ENCODE measurements around the gene MSRB1. TPM values are rescaled to one million over a fixed set of nuclear protein-coding genes. Genes with fewer than 3 reads are reported as not detected.

MSRB1 gene
- total RNA-seq, 1 donor from 2014 or later: 4.1 TPM

DNA sequence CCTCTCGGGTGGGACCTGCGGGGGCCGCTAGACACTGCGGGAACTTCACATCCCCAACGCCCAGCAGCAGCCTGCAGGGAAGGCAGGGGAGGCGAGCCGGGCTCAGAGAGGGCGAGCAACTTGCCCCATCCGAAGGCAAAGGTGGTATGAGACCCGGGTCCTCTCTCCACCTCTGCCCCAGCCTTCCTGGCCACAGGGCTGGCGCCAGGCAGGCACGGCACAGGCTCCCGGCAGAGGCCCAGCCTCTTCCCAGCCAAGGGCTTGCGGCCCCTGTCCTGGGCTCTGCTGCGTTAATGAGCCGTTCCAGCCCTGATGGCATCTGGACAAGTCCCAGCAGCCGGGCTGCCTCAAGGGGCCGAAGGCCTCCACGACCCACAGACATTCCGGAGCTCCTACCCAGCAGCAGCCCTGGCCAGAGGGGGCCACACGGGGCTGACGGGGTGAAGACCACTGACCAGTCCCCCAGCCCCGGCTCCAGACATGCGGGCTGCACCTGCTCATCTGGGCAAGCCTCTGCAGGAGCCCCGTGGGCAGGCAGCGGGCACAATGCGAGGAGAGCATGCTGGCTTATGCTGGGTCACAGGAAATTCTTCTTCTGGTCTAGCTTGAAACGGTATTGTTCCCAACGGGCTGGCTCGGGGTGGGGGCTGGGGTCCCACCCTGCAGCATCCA, 23.5 kb downstream of the MSRB1 start:
- FAIRE-seq: no peak
- DNase-seq (ENCODE audit: low spot score in 2 of 2): no peak

GRCh38 chr16:1918351-1919326, 24.4 kb downstream of the MSRB1 start, which contains the start of gene HS3ST6:
Gene HS3ST6 (minus strand): TSS chr16:1918415. CDS start chr16:1918323, 92 bp downstream.
- no peak for FAIRE-seq

DNA sequence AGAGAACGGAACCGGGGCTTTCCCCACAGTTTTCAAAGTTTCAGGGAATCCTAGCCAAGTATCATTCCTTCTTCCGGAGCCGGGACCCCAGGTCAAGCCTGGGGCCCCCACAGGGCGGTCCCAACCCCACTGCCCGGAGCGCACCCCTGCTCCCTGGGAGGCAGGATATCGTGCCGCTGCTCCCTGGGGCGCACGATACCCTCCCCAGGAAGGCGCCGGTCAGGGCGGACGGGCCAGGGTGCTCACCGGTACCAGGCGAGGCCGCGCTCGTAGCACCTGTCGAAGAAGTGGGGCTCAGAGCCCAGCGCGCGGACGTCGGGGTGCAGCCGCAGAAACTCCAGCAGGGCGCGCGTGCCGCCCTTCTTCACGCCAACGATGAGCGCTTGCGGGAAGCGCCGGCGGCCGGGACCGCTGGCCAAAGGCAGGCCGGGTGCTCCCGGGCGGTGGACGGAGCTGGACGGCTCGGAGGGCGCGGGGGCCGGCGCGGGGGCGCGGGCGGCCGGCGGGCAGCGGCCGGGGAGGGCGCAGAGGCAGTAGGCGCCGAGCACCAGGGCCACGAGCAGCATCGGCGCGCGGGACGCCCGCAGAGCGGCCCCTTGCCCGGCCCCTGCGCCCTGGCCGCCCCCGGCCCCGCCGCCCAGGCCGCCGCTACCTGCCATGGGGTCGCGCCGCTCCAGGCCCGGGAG, 25.2 kb downstream of the MSRB1 start:
- no peak for DNase-seq (ENCODE audit: low spot score in 2 of 2)

More at GRCh38 chr16:1918351-1919326, 24.4 kb downstream of the MSRB1 start, which contains the start of gene HS3ST6:
- DNase-seq (ENCODE audit: low spot score in 2 of 2): no peak

DNA sequence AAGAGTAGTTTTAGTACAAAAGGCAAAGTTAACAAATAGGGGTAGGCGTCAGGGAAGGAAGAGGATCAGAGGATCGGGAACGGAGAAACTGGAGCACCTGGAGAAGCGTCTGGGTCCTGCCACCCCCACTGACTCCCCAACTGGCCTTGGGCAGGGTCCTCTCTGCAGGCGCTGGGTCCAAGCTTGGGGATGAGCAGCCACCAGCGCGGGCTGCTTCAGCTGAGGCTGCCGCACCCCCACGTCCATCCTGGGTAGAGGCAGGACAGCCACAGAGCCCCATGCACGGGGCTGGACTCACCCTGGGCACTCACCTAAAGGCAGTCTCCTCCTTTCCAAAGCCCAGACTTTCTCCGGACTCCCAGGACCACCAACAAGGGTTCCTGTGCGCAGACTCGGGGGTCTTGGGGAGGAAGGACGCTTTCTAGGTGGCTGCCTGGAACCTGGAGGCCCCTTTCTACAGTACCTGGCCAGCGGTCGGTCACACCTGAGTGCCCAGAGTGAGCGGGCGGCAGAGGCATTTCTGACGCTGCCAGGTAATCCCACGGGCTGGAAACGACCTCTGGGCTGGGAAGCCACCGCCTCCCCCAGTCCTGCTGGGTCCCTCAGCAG, 25.8 kb downstream of the MSRB1 start:
- no peak for DNase-seq (ENCODE audit: low spot score in 2 of 2)

More for the DNA sequence above, 25.2 kb downstream of the MSRB1 start:
- no peak for FAIRE-seq

DNA sequence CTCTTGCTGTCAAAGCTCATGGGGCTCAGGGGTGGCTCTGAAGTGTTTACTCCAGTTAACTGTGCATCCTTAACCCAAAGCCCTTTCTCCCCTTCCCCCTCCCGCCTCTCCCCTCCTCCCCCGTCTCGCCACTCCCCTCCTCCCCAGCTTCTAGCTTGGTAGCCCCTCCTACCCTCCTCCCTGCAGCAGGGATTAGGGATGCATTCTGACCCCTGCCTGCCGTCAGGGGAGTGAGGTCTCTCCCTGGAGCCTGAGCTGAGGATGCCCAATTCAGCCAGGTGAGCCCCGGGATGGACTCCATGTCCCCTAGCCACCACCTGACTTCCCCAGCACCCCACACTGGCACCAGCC, 26.4 kb downstream of the MSRB1 start:
- FAIRE-seq: no peak
- no peak for DNase-seq (ENCODE audit: low spot score in 2 of 2)

More for the DNA sequence above, 25.8 kb downstream of the MSRB1 start:
- FAIRE-seq: no peak

- DNase-seq (ENCODE audit: low spot score in 2 of 2): no peak
These were observed 27.0 kb downstream of the MSRB1 start for GRCh38 chr16:1915732-1916639.

GRCh38 chr16:1914988-1915387, 28.0 kb downstream of the MSRB1 start:
- FAIRE-seq: no peak
- no peak for DNase-seq (ENCODE audit: low spot score in 2 of 2)

More at GRCh38 chr16:1915732-1916639, 27.0 kb downstream of the MSRB1 start:
- FAIRE-seq: no peak

GRCh38 chr16:1914084-1914608, 28.9 kb downstream of the MSRB1 start:
- DNase-seq (ENCODE audit: low spot score in 2 of 2): no peak
- FAIRE-seq: no peak

- DNase-seq (ENCODE audit: low spot score in 2 of 2) (no peak), FAIRE-seq (no peak)
These were observed 29.5 kb downstream of the MSRB1 start for GRCh38 chr16:1913327-1914083.

DNA sequence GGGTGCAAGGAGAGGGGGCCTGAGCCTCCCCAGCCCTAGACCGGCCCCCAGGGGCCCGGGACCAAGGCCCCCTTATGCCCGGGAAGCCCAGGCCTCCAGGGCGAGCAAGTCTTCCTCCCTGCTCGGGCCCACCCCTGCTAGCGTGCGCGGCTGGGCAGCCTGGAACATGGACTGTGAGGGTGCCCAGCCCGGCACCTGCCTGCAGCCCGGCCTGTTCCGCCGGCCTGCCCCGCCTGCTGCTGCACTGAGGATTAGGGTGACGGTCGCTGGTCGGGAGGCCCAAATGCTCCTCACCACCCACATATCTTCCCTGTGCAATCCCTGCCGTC, 30.8 kb downstream of the MSRB1 start:
- DNase-seq (ENCODE audit: low spot score in 2 of 2) (no peak), FAIRE-seq (no peak)

GRCh38 chr16:1911467-1912214, 31.4 kb downstream of the MSRB1 start:
- DNase-seq (ENCODE audit: low spot score in 2 of 2) (no peak), FAIRE-seq (no peak)

DNA sequence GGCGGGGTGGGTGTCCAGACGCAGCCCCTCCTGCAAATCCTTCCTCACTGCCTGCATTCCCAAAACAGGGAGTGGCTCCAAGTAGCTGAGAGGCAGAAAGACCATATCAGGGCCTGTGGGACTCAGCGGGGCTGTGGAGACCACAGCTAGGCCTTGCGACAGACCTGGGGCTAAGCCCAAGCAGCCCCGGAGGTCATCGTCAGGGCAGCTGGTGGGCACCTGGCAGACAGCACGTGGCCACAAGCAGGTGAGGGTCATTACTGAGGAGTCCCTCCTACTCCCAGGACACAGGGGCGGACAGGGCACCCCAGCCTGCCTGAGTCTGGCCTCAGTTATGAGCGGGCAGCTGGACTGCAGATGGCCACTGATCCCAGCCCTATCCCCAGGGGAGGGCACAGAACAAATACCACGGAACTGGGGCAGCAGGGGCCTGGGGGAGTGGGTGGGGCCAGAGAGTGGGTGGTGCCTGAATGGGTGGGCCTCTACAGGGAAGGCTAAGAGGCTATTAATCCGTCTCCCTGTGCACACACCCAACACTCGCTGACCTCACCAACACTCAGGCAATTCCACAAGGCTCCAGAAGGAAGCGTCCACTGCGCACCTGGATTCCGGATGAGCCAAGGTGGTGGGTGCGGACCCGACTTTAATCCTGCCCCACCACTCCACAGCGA, 33.3 kb downstream of the MSRB1 start:
- no peak for FAIRE-seq
- DNase-seq (ENCODE audit: low spot score in 2 of 2): no peak

- no peak for FAIRE-seq
These were observed 34.0 kb downstream of the MSRB1 start for GRCh38 chr16:1908983-1909382.

GRCh38 chr16:1908184-1908583, 34.8 kb downstream of the MSRB1 start:
- no peak for DNase-seq (ENCODE audit: low spot score in 2 of 2)
- FAIRE-seq: no peak

More at GRCh38 chr16:1908983-1909382, 34.0 kb downstream of the MSRB1 start:
- DNase-seq (ENCODE audit: low spot score in 2 of 2): no peak

DNA sequence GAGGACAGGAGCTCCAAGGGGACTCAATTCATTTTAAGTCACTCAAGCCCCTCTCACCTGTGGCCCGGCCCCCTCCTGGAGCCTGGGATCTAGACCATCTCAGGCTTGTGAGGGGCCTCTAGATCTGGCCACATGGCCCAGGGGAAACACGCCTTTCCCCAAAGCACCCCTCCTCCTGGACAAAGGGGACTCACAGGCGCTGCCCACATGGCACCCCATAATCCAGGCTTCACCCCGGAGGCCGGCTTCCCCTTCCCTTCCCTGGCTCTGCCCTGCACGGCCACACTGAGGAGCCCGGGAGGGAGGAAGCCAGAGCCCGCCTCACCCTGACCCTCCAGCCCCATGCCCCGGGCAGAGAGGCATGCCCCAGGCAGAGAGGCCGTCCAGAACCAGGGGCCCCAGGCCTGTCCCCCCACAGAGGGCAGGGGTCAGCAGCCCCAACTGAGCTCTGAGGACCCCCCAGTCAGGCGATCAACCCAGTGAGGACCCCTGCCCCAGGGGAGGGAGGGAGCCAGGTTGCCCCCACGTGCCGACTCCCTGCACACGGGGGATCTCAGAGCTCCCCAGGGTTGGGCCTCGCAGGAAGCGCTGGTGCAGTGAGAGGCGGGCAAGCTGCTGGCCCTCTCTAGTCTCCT, 35.7 kb downstream of the MSRB1 start:
- FAIRE-seq: no peak
- no peak for DNase-seq (ENCODE audit: low spot score in 2 of 2)

- FAIRE-seq (no peak), DNase-seq (ENCODE audit: low spot score in 2 of 2) (no peak)
These were observed 36.2 kb downstream of the MSRB1 start for GRCh38 chr16:1906846-1907165.
